Thyroid gland (tissue), 4 donors: ENCODE measurements around the gene FBXO45.
"Not testable (repeated sequence)": the region's sequence is repeated elsewhere in the genome, so short reads cannot be mapped to it uniquely, and the experiment has no call there.

Experiments used
- POLR2A ChIP-seq, 2 donors: fragments of 450-650 bp; IDR thresholded peaks; one replicate each; pipeline ENCODE4 v1.6.1; 2017; ENCODE audit warnings: antibody characterized with exemption in 2 of 2, mild to moderate bottlenecking in 2 of 2, moderate library complexity in 1 of 2
- TF ChIP-seq, protein P1 (sequence below), 6 experiments: fragments of 200-600 bp in 3 of 6; fragments of 450-650 bp in 3 of 6; sonication (generic) in 3 of 6; IDR thresholded peaks; one replicate each; pipeline ENCODE4 v1.5.1; 2016 to 2019; ENCODE audit warnings: antibody characterized with exemption in 6 of 6, mild to moderate bottlenecking in 2 of 6, inconsistent platforms in 1 of 6, moderate library complexity in 1 of 6

DNA sequence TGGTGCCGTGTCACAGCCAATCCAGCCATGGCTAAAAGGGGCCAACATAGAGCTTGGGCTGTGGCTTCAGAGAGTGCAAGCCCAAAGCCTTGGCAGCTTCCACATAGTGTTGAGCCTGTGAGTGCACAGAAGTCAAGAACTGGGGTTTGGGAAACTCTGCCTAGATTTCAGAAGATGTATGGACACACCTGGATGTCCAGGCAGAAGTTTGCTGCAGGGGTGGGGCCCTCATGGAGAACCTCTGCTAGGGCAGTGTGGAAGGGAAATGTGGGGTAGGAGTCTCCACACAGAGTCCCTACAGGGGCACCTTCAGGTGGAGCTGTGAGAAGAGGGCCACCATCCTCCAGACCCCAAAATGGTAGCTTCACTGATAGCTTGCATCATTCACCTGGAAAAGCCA, 19.1 kb upstream of the FBXO45 start:
- TF ChIP-seq, protein P1, sequence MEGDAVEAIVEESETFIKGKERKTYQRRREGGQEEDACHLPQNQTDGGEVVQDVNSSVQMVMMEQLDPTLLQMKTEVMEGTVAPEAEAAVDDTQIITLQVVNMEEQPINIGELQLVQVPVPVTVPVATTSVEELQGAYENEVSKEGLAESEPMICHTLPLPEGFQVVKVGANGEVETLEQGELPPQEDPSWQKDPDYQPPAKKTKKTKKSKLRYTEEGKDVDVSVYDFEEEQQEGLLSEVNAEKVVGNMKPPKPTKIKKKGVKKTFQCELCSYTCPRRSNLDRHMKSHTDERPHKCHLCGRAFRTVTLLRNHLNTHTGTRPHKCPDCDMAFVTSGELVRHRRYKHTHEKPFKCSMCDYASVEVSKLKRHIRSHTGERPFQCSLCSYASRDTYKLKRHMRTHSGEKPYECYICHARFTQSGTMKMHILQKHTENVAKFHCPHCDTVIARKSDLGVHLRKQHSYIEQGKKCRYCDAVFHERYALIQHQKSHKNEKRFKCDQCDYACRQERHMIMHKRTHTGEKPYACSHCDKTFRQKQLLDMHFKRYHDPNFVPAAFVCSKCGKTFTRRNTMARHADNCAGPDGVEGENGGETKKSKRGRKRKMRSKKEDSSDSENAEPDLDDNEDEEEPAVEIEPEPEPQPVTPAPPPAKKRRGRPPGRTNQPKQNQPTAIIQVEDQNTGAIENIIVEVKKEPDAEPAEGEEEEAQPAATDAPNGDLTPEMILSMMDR (IDR thresholded peaks at IDR 0.05): not testable (repeated sequence)
- TF ChIP-seq POLR2A (IDR thresholded peaks at IDR 0.05): not testable (repeated sequence)
